GM18858 (cell line): Measurements from ENCODE around the gene RALGDS.
"Not testable (repeated sequence)": the region's sequence is repeated elsewhere in the genome, so short reads cannot be mapped to it uniquely, and the experiment has no call there.

Experiments
- ATAC-seq: cut with Tn5 transposase; IDR thresholded peaks from one replicate; pipeline ENCODE4 v1.9.1; 2021; ENCODE audit not compliant: unreplicated experiment

RALGDS gene

GRCh38 chr9:133107961-133108793 lies 12.9 kb downstream of the RALGDS start:
- ATAC-seq: no peak

- ATAC-seq: no peak
Measured at GRCh38 chr9:133107245-133107722, 13.8 kb downstream of the RALGDS start.

GRCh38 chr9:133106511-133107244 lies 14.4 kb downstream of the RALGDS start:
- no peak for ATAC-seq

GRCh38 chr9:133105461-133105770 lies 15.6 kb downstream of the RALGDS start:
- ATAC-seq: no peak

- ATAC-seq: no peak
Measured at GRCh38 chr9:133104718-133105460, 16.2 kb downstream of the RALGDS start.

- ATAC-seq: no peak
Measured at GRCh38 chr9:133103987-133104505, 17.0 kb downstream of the RALGDS start.

GRCh38 chr9:133103183-133103986 lies 17.7 kb downstream of the RALGDS start:
- ATAC-seq: no peak

- ATAC-seq: no peak
Measured at GRCh38 chr9:133102190-133103021, 18.6 kb downstream of the RALGDS start.

GRCh38 chr9:133101356-133102189 lies 19.5 kb downstream of the RALGDS start:
- no peak for ATAC-seq

- ATAC-seq: no peak
Measured at GRCh38 chr9:133100506-133101355, 20.3 kb downstream of the RALGDS start.

GRCh38 chr9:133099726-133100505 lies 21.1 kb downstream of the RALGDS start:
- ATAC-seq: no peak

- ATAC-seq: no peak
Measured at GRCh38 chr9:133098871-133099270, 22.2 kb downstream of the RALGDS start.

- no peak for ATAC-seq
Measured at GRCh38 chr9:133098104-133098754, 22.8 kb downstream of the RALGDS start.

GRCh38 chr9:133094842-133095393 lies 26.1 kb downstream of the RALGDS start:
- no peak for ATAC-seq

- ATAC-seq: not testable (repeated sequence)
Measured at GRCh38 chr9:133094351-133094750, 26.7 kb downstream of the RALGDS start.

GRCh38 chr9:133090752-133091385 lies 30.2 kb downstream of the RALGDS start:
- ATAC-seq: no peak
